HG03565 (cell line): ENCODE measurements around the gene PCGF2.

Experiments
- ATAC-seq: cut with Tn5 transposase; IDR thresholded peaks from one replicate; pipeline ENCODE4 v1.9.1; 2021; ENCODE audit warnings: mild to moderate bottlenecking, moderate library complexity; ENCODE audit not compliant: unreplicated experiment

Gene PCGF2

DNA sequence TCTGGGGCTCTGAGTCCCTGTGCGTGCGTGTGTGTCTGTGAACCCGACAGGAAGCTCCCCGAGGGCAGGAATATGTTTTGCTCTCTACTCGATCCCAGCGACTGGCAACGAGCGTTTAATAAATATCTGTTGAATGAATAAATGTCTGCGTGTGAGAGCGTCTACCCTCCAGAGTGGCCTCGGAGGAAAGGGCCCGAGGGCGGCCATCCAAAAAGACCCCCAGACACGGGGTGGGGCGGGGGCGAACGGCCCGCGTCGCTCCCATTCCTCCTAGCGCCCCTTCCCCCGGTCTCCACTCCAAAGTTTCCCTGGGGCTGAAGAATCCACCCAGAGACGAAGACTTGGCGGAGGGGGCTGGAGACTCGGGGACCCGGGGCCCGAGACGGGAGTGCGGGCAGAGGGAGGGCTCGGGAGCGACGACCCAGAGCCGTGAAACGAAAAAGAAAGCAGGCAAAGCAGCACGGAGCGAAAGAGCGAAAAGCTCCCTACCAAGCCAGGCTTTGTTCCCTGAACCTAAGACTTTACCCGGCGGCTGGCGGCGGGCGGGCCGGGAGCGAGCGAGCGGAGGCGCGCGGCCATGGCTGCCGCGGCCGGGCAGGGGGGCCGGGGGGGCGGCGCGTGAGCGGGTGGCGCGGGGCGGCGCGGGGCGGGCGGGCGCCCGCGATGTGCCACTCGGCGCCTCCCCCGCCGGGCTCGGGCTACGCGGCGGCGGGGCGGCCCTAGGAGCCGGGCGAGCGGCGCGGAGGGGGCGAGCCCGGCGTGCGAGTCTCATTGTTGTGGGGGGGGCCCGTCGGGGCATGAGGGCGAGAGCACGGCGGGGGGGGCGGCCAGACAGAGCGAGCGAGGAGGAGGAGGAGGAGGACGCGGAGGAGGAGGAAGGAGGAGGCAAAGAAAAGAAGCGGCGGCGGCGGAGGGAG is 43.3 kb downstream of the PCGF2 start, which contains the start of gene MLLT6:
Gene MLLT6, plus strand, starts transcription at position 668 of the 917 bp plus-strand sequence. CDS start 360 bp downstream, outside the sequence.
- no peak for ATAC-seq

DNA sequence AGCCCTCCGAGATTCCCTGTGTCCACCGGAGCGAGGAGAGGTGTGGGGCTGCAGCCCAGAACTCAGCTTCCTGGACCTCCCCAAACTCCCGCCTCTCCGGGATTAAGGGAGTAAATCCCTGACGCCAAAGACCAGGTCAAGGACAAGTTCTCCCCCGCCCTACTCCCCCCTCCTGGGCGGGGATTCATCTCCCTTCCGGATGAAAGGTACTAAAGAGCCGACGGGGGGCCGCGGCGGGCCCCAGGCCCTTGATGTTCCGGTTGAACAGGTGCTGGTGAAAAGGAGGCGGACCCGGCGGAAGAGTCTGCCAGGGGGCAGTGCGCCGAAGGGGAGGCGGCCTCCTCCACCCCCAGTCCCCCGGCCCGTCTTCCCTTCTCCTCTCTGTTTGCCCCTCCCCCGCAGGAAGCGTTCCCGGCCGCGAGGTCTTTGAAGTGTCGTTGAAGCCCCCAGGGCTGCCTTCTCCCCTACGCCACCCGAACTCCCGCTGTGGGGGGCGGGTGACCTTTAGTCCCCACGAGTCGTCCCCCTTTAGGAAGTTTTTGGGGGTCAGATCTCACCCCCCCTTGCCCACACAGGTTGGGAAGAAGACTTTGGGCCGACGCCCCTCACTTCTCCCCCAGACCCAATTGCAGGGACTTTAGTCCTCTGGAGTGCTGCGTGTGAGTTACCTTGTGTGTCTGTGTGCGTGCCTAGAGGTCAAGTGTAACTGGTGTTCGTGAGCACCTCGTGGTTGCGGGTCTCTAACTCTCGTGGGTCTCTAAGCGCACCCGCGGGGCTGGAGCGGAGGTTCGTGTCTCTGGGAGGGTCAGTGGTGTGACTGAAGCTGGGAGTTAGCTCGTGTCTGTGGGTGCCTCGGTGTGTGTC is 44.2 kb downstream of the PCGF2 start:
- ATAC-seq, result no peak

DNA sequence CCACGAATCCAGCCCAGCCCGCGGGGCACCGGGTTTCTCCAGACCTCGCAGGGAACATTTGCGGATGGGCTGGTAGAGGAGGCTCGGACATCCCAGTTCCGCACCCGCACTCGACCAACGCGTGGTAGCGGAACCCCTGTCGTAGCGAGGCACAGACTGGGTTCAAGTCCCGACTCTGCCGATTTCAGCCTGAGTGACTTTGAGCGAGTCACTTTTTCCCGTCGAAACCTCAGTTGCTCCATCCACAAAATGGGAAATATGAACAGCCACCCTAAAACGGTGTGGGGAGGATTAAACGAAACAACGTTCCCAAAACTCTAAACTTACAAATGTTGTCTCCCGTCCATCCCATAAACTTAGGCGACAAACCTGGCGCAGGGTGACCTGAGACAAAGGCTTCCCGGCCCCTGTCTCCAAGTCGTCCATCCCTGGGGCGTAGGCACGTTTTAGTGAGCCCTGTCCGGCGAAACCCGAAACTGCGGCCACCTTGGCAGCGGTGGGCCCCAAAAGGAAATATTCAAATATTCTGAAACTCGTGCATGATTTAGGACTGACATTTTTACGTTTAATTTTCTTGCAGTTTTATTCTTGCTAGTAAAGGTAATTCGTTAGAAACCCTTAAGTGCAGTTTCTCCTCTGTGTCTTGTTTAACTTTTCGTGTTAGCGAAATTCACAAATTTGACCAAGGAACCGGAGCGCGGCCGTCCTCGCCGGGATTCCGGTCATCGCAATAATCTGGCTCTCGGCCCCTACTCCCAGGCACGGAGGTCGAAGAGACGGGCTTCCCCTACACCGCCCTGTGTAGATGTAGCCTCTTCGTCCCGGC is 45.0 kb downstream of the PCGF2 start:
- no peak for ATAC-seq

GRCh38 chr17:38702166-38702915 is 45.8 kb downstream of the PCGF2 start:
- peak; percentile 17 for ATAC-seq

DNA sequence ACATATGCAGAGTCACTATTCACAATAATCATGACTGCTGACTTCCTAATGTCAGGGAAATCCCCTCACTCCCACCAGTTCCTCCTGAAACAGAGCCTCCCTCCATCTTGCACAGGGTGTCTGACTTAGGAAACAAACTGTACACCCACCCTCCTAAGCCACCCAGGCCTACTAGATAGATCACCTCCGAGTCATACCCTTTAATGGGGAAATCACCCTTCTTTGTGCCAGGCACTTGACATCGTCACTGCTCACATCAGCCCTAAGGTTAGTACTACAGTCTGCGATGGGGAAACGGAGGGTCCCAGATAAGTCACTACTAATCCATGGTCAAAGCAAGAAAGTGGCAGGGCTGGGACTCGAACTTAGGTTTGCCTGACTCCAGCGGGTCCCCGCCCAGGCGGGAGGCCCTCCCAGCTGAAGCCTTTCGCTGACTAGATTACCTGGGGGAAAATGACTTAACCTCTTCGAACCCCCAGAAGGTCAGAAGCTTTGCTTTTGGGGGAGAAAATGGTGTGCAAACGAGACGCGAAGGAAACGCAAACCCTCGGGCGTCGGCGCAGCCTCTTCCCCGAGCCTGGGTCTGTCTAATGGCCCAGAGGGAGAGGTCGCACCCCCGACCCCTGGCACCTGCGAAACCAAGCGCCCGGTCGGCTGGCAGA is 46.5 kb downstream of the PCGF2 start:
- peak; percentile 23 for ATAC-seq

DNA sequence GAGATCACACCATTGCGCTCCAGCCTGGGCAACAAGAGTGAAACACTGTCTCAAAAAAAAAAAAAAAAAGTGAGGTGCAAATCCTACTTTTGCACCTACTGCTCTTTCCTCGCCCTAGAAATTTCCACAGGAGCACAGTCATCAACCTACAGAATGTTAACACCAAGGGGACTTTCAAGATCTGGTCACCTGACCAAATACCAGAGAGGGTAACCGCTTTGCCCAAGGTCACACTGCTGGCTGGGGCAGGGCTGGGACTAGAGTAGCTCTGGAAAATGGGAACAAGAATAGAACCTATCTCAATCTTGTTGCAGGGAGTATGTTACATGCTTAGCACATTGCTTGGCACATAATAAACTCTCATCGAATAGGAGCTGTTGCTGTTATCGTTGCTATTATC is 49.4 kb downstream of the PCGF2 start:
- no peak for ATAC-seq

GRCh38 chr17:38697061-38697820 is 50.9 kb downstream of the PCGF2 start:
- ATAC-seq, result no peak

DNA sequence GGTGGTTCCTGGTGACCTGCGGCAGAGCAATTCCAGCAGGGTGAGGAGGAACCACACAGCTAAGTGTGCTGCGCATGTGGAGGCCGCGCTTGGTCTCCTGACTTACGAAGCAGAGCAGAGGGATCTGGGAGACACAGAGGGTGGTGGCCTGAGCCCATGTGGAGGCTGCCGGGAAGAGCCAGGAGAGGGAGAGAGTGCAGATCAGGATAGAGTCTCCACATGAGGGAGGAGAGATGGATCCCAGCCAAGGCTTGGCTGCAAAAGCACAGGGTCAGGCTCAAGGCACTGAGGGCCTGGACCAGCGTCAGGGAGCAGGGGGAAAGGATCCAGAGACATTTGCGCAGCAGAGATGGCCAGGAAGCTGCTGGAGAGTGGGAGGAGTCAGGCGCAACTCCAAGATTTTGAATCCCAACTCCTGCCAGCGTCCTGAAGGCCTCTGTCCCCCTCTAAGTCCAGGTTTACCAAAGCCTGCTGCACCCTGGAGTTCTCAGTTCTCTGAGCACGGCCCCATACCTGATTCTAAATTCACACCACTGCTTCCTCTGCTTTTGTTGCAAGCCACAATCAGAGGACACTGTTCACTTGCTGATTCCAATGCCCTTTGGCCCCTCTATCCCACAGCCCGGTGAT is 54.3 kb downstream of the PCGF2 start:
- ATAC-seq, result no peak

GRCh38 chr17:38691154-38691553 is 57.0 kb downstream of the PCGF2 start:
- no peak for ATAC-seq

DNA sequence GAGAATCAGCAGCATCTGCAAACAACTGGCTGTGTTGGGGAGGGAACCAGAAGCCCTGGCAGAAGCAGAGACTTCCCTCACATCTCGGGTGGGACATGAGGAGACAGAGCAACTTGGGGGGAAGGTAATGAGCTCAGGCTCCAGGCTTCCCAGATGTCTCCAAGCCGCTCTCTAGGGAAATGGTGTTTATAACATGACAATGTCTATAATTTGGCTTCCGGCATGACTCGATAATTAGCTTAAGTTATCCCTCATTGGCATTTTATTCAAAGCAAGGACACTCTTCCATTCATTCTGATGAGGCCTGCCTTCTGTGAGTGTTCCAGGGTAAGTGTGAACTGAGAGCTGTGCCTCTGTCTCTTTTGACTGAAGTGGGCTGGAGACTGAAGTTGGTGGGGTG is 57.8 kb downstream of the PCGF2 start:
- ATAC-seq, result no peak

- no peak for ATAC-seq
These were observed 60.9 kb downstream of the PCGF2 start for GRCh38 chr17:38687286-38687685.

DNA sequence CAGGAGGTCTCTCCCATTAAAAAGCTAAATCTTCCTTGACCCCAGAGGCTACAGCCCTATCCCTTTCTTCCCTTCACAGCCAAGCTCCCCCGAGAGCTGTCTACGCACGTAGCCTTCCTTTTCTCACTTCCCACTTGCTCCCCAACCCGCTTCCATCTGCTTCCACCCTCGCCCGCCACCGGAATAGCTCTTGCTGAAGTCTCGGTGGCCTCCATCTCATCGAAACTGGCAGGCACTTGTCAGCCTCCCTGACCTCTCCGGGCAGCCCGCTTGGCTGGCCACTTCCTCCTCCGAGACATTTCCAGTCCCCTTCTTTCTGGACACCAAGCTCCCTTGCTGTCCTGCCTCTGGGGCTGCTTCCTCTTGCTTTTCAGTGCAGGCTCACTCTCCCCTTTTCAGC is 62.6 kb downstream of the PCGF2 start:
- no peak for ATAC-seq
